ENCODE measurements around the gene DCUN1D1. TPM values are rescaled to one million over a fixed set of nuclear protein-coding genes. Genes with fewer than 3 reads are reported as not detected.

The DCUN1D1 gene
- total and polyA plus RNA-seq, 2 of the 13 experiments (the other 11 are each of a cell fraction or from before 2014, with no cell fraction given), result 10.5 to 39.7 TPM

DNA sequence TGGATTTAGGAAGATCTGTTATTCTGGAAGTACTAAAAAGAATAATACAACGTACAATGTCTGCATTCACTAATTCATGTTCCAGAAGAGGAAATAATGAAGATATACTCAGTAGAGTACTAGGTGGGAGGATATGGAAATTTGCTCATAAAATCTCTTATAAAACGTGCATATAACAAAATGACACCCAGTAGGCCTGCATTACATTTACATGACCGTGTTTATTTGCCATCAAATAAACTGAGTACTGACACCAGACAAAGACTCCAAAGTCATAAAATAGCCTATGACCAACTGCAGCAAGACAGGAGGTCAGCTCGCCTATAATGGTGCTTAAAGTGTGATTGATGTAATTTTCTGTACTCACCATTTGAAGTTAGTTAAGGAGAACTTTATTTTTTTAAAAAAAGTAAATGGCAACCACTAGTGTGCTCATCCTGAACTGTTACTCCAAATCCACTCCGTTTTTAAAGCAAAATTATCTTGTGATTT lies 60.4 kb downstream of the DCUN1D1 start:
- POLR2A ChIA-PET, result no interaction called here
- intact Hi-C loops (cut with micrococcal nuclease; ENCODE audit: unreplicated experiment), result no loop called here
- no peak overlapping the region for H3K27ac ChIP-seq (ENCODE audit: extremely low read length, insufficient read depth, low read length)
- no peak for TF ChIP-seq TBL1XR1 (IDR thresholded peaks at IDR 0.05; ENCODE audit: borderline replicate concordance, low read length, partially characterized antibody)
- no peak for TF ChIP-seq ZNF547 (CRISPR knock-in tag; IDR thresholded peaks at IDR 0.05)
- TF ChIP-seq THYN1 (CRISPR knock-in tag; IDR thresholded peaks at IDR 0.05; ENCODE audit: borderline replicate concordance, low read depth), result no peak
- TF ChIP-seq TCF12 (IDR thresholded peaks at IDR 0.05), result no peak
- no peak for TF ChIP-seq TCF12 (CRISPR knock-in tag; IDR thresholded peaks at IDR 0.05)
- no peak for TF ChIP-seq U2AF1 (optimal IDR thresholded peaks at IDR 0.05; ENCODE audit: low read depth, low read length)
- no peak for TF ChIP-seq RFX1 (IDR thresholded peaks at IDR 0.05)
- TF ChIP-seq, protein P1, sequence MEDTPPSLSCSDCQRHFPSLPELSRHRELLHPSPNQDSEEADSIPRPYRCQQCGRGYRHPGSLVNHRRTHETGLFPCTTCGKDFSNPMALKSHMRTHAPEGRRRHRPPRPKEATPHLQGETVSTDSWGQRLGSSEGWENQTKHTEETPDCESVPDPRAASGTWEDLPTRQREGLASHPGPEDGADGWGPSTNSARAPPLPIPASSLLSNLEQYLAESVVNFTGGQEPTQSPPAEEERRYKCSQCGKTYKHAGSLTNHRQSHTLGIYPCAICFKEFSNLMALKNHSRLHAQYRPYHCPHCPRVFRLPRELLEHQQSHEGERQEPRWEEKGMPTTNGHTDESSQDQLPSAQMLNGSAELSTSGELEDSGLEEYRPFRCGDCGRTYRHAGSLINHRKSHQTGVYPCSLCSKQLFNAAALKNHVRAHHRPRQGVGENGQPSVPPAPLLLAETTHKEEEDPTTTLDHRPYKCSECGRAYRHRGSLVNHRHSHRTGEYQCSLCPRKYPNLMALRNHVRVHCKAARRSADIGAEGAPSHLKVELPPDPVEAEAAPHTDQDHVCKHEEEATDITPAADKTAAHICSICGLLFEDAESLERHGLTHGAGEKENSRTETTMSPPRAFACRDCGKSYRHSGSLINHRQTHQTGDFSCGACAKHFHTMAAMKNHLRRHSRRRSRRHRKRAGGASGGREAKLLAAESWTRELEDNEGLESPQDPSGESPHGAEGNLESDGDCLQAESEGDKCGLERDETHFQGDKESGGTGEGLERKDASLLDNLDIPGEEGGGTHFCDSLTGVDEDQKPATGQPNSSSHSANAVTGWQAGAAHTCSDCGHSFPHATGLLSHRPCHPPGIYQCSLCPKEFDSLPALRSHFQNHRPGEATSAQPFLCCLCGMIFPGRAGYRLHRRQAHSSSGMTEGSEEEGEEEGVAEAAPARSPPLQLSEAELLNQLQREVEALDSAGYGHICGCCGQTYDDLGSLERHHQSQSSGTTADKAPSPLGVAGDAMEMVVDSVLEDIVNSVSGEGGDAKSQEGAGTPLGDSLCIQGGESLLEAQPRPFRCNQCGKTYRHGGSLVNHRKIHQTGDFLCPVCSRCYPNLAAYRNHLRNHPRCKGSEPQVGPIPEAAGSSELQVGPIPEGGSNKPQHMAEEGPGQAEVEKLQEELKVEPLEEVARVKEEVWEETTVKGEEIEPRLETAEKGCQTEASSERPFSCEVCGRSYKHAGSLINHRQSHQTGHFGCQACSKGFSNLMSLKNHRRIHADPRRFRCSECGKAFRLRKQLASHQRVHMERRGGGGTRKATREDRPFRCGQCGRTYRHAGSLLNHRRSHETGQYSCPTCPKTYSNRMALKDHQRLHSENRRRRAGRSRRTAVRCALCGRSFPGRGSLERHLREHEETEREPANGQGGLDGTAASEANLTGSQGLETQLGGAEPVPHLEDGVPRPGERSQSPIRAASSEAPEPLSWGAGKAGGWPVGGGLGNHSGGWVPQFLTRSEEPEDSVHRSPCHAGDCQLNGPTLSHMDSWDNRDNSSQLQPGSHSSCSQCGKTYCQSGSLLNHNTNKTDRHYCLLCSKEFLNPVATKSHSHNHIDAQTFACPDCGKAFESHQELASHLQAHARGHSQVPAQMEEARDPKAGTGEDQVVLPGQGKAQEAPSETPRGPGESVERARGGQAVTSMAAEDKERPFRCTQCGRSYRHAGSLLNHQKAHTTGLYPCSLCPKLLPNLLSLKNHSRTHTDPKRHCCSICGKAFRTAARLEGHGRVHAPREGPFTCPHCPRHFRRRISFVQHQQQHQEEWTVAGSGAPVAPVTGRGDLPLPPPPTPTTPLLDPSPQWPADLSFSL (CRISPR knock-in tag; IDR thresholded peaks at IDR 0.05), result no peak
- no peak for TF ChIP-seq MEF2D (CRISPR knock-in tag; IDR thresholded peaks at IDR 0.05)
- TF ChIP-seq MED8 (CRISPR knock-in tag; IDR thresholded peaks at IDR 0.05; ENCODE audit: insufficient replicate concordance), result no peak
- no peak for TF ChIP-seq SP2 (CRISPR knock-in tag; IDR thresholded peaks at IDR 0.05)
- TF ChIP-seq, protein P2, sequence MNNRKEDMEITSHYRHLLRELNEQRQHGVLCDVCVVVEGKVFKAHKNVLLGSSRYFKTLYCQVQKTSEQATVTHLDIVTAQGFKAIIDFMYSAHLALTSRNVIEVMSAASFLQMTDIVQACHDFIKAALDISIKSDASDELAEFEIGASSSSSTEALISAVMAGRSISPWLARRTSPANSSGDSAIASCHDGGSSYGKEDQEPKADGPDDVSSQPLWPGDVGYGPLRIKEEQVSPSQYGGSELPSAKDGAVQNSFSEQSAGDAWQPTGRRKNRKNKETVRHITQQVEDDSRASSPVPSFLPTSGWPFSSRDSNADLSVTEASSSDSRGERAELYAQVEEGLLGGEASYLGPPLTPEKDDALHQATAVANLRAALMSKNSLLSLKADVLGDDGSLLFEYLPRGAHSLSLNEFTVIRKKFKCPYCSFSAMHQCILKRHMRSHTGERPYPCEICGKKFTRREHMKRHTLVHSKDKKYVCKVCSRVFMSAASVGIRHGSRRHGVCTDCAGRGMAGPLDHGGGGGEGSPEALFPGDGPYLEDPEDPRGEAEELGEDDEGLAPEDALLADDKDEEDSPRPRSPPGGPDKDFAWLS (CRISPR knock-in tag; IDR thresholded peaks at IDR 0.05; ENCODE audit: borderline replicate concordance), result no peak
- TF ChIP-seq, protein P3, sequence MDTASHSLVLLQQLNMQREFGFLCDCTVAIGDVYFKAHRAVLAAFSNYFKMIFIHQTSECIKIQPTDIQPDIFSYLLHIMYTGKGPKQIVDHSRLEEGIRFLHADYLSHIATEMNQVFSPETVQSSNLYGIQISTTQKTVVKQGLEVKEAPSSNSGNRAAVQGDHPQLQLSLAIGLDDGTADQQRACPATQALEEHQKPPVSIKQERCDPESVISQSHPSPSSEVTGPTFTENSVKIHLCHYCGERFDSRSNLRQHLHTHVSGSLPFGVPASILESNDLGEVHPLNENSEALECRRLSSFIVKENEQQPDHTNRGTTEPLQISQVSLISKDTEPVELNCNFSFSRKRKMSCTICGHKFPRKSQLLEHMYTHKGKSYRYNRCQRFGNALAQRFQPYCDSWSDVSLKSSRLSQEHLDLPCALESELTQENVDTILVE (CRISPR knock-in tag; IDR thresholded peaks at IDR 0.05), result no peak

More for the DNA sequence above, 60.4 kb downstream of the DCUN1D1 start:
- Histone ChIP-seq H3K4me2 (ENCODE audit: low read depth, low read length) (no peak overlapping the region), H3K9me3 (ENCODE audit: low read length) (no peaks in the 10 kb centered on the region), H3K4me3 (replicated peaks in 1 of 3; ENCODE audit: insufficient read depth in 1 of 3, low read depth in 2 of 3, low read length in 3 of 3) (no peak overlapping the region), H3K27me3 (ENCODE audit: control insufficient read depth in 1 of 2, insufficient read depth in 2 of 2, low read length in 2 of 2) (no peaks in the 10 kb centered on the region), H3K79me2 (ENCODE audit: insufficient read depth, low read length) (no peaks in the 10 kb centered on the region), H2AFZ (ENCODE audit: low read length) (no peak overlapping the region), H4K20me1 (ENCODE audit: insufficient read depth, low read length) (no peaks in the 10 kb centered on the region), H3K9ac (ENCODE audit: insufficient read depth, low read depth, low read length) (no peak overlapping the region), H3K4me1 (ENCODE audit: insufficient read depth, low read length) (no peaks in the 10 kb centered on the region), H3K36me3 (replicated peaks in 1 of 2; ENCODE audit: control insufficient read depth in 1 of 2, insufficient read depth in 2 of 2, low read length in 2 of 2) (peaks cover 1% of the 10 kb centered on the region in 2 experiments; a peak in 1 of 5 replicates)
- CTCF ChIA-PET (ENCODE audit: low intra/inter-chr PET ratio, low total read pairs), result no interaction called here
- FAIRE-seq, result no peak
- ATAC-seq, result no peak
- WGBS (ENCODE audit: low lambda C conversion rate), result 96% methylated on average over 5 of the region's 5 CpGs
- no peak for DNase-seq (ENCODE audit: low spot score)
- in situ Hi-C loops (cut with HindIII; ENCODE audit: extremely low pct_ligation_motif_present, low pct_unique_long_range_greater_than_20kb), result no loop called here
- BruUV-seq (replicated peaks), result no TSS peak
